IMR-90 (cell line): ENCODE measurements around the gene DOK1. TPM values are rescaled to one million over a fixed set of nuclear protein-coding genes. Genes with fewer than 3 reads are reported as not detected.

Source experiments
- ATAC-seq: fragments of 200-7000 bp; cut with Tn5 transposase; 2 replicates; pipeline ENCODE4 v1.9.1; 2020; ENCODE audit warnings: low read depth, mild to moderate bottlenecking, moderate library complexity
- BruUV-seq: library from RNA; stranded (reverse); fragments of 400-500 nt; replicated peaks from 2 replicates; lab custom pipeline; 2021; lab: Mats Ljungman, UMichigan
- CTCF ChIA-PET: fragments of 300-600 bp; formaldehyde crosslinking; extraction: SDS; loops from one replicate; lab custom pipeline; 2021; ENCODE audit warnings: antibody characterized with exemption; lab: Yijun Ruan, JAX
- POLR2A ChIA-PET: fragments of 300-600 bp; sonication (Branson Sonifier 250); formaldehyde crosslinking; loops from one replicate; lab custom pipeline; 2022; ENCODE audit warnings: antibody characterized with exemption; ENCODE audit not compliant: unreplicated experiment; lab: Charles Lee
- DNase-seq: peaks from one replicate; pipeline ENCODE4 v3.0.0; 2013
- H2AFZ ChIP-seq: replicated peaks from 2 replicates; pipeline ENCODE3; 2013; ENCODE audit warnings: low read length, mild to moderate bottlenecking; ENCODE audit not compliant: poor library complexity
- H2AK5ac ChIP-seq: 2 replicates; pipeline ENCODE4 v1.6.1; 2013; ENCODE audit warnings: low read depth, low read length, inconsistent platforms
- H2AK9ac ChIP-seq: replicated peaks from 2 replicates; pipeline ENCODE3; 2013; ENCODE audit warnings: mild to moderate bottlenecking, low read depth, low read length, moderate library complexity; ENCODE audit not compliant: poor library complexity
- H2BK120ac ChIP-seq: 2 replicates; pipeline ENCODE4 v1.6.1; 2013; ENCODE audit warnings: low read depth, low read length, inconsistent platforms
- H2BK15ac ChIP-seq: 3 replicates; pipeline ENCODE4 v1.6.1; 2013; ENCODE audit warnings: low read depth, low read length, inconsistent platforms
- H2BK20ac ChIP-seq: 2 replicates; pipeline ENCODE4 v1.6.1; 2013; ENCODE audit warnings: low read depth, mild to moderate bottlenecking, inconsistent platforms, low read length, moderate library complexity
- H2BK5ac ChIP-seq: 2 replicates; pipeline ENCODE4 v1.6.1; 2013; ENCODE audit warnings: mild to moderate bottlenecking, low read depth, low read length, inconsistent platforms; ENCODE audit not compliant: poor library complexity, severe bottlenecking
- H3K14ac ChIP-seq: replicated peaks from 2 replicates; pipeline ENCODE4 v1.6.1; 2013; ENCODE audit warnings: low read depth, low read length, inconsistent platforms
- H3K18ac ChIP-seq: 2 replicates; pipeline ENCODE4 v1.6.1; 2013; ENCODE audit warnings: low read depth, low read length, control low read depth
- H3K23ac ChIP-seq: 2 replicates; pipeline ENCODE4 v1.6.1; 2013; ENCODE audit warnings: low read depth, low read length, inconsistent platforms
- H3K27ac ChIP-seq: 2 replicates; pipeline ENCODE4 v1.5.1; 2013; ENCODE audit warnings: mild to moderate bottlenecking, control low read depth, low read length; ENCODE audit not compliant: insufficient read depth
- H3K27me3 ChIP-seq: 2 replicates; pipeline ENCODE4 v1.6.1; 2013; ENCODE audit warnings: low read length; ENCODE audit not compliant: control insufficient read depth, insufficient read depth
- H3K36me3 ChIP-seq: 2 replicates; pipeline ENCODE4 v1.6.1; 2013; ENCODE audit warnings: low read length, mixed read lengths; ENCODE audit not compliant: control insufficient read depth, insufficient read depth
- H3K4ac ChIP-seq: 2 replicates; pipeline ENCODE4 v1.6.1; 2013; ENCODE audit warnings: low read depth, low read length, inconsistent platforms
- H3K4me1 ChIP-seq: 2 replicates; pipeline ENCODE4 v1.6.1; 2013; ENCODE audit warnings: low read length, mixed read lengths; ENCODE audit not compliant: control insufficient read depth, insufficient read depth
- H3K4me2 ChIP-seq: 2 replicates; pipeline ENCODE4 v1.6.1; 2013; ENCODE audit warnings: low read depth, mild to moderate bottlenecking, control low read depth, low read length, moderate library complexity
- H3K4me3 ChIP-seq: 2 replicates; pipeline ENCODE4 v1.5.1; 2013; ENCODE audit warnings: low read depth, mild to moderate bottlenecking, control low read depth, low read length, moderate library complexity; ENCODE audit not compliant: insufficient read depth
- H3K56ac ChIP-seq: 2 replicates; pipeline ENCODE4 v1.6.1; 2013; ENCODE audit warnings: low read length, inconsistent platforms; ENCODE audit not compliant: insufficient read depth; ENCODE audit errors: extremely low read depth
- H3K79me1 ChIP-seq, 2 experiments: 2 replicates each; pipeline ENCODE4 v1.6.1; 2013; ENCODE audit warnings: low read length in 2 of 2, inconsistent platforms in 1 of 2, low read depth in 1 of 2
- H3K9ac ChIP-seq: 2 replicates; pipeline ENCODE4 v1.6.1; 2013; ENCODE audit warnings: low read depth, low read length, control low read depth
- H3K9me1 ChIP-seq: 2 replicates; pipeline ENCODE4 v1.6.1; 2013; ENCODE audit warnings: low read length, inconsistent platforms; ENCODE audit not compliant: insufficient read depth
- H3K9me3 ChIP-seq: 2 replicates; pipeline ENCODE4 v1.6.1; 2013; ENCODE audit warnings: low read length; ENCODE audit not compliant: control insufficient read depth, insufficient read depth
- H4K20me1 ChIP-seq: 2 replicates; pipeline ENCODE4 v1.6.1; 2013; ENCODE audit warnings: low read length, inconsistent platforms; ENCODE audit not compliant: insufficient read depth
- H4K5ac ChIP-seq: 2 replicates; pipeline ENCODE4 v1.6.1; 2013; ENCODE audit warnings: mild to moderate bottlenecking, low read depth, low read length, control low read depth
- H4K8ac ChIP-seq, 2 experiments: 2 replicates each; pipeline ENCODE4 v1.6.1; 2013; ENCODE audit warnings: low read depth in 2 of 2, low read length in 2 of 2, control low read depth in 1 of 2, inconsistent platforms in 1 of 2
- H4K91ac ChIP-seq: 2 replicates; pipeline ENCODE4 v1.6.1; 2013; ENCODE audit warnings: low read depth, low read length, inconsistent platforms; ENCODE audit not compliant: insufficient read depth
- CHD1 ChIP-seq: IDR thresholded peaks from 2 replicates; pipeline ENCODE4 v1.6.1; 2012; ENCODE audit warnings: low read depth, low read length, improper control_type of control experiment
- CTCF ChIP-seq: conservative IDR thresholded peaks from 2 replicates; pipeline ENCODE4 v1.5.1; 2012; ENCODE audit warnings: mild to moderate bottlenecking, low read depth, low read length, improper control_type of control experiment
- ELK1 ChIP-seq: fragments of 150-350 bp; IDR thresholded peaks from 2 replicates; pipeline ENCODE4 v1.6.1; 2016; ENCODE audit warnings: low read depth, mild to moderate bottlenecking, low read length, moderate library complexity, borderline replicate concordance
- FOS ChIP-seq: fragments of 150-350 bp; IDR thresholded peaks from 2 replicates; pipeline ENCODE4 v1.6.1; 2016; ENCODE audit warnings: low read depth, low read length
- MAFK ChIP-seq: IDR thresholded peaks from 2 replicates; pipeline ENCODE4 v1.6.1; 2012; ENCODE audit warnings: low read depth, low read length, improper control_type of control experiment
- MAZ ChIP-seq: IDR thresholded peaks from 2 replicates; pipeline ENCODE4 v1.6.1; 2012; ENCODE audit warnings: low read depth, mild to moderate bottlenecking, low read length, improper control_type of control experiment, moderate library complexity, borderline replicate concordance
- MXI1 ChIP-seq: IDR thresholded peaks from 2 replicates; pipeline ENCODE4 v1.6.1; 2012; ENCODE audit warnings: low read depth, mild to moderate bottlenecking, low read length, moderate library complexity, borderline replicate concordance
- NFE2L2 ChIP-seq: fragments of 150-350 bp; IDR thresholded peaks from 2 replicates; pipeline ENCODE4 v1.6.1; 2016; ENCODE audit warnings: low read depth, mild to moderate bottlenecking, low read length
- POLR2A ChIP-seq: IDR thresholded peaks from 2 replicates; pipeline ENCODE4 v1.6.1; 2012; ENCODE audit warnings: mild to moderate bottlenecking, low read depth, low read length
- RAD21 ChIP-seq: IDR thresholded peaks from 2 replicates; pipeline ENCODE4 v1.6.1; 2012; ENCODE audit warnings: low read length, improper control_type of control experiment
- RCOR1 ChIP-seq: IDR thresholded peaks from 2 replicates; pipeline ENCODE4 v1.6.1; 2012; ENCODE audit warnings: mild to moderate bottlenecking, low read length, improper control_type of control experiment; ENCODE audit not compliant: insufficient replicate concordance
- RFX5 ChIP-seq: IDR thresholded peaks from 2 replicates; pipeline ENCODE4 v1.8.0; 2012; ENCODE audit warnings: low read depth, mild to moderate bottlenecking, low read length, moderate library complexity
- SMC3 ChIP-seq: fragments of 150-350 bp; IDR thresholded peaks from 2 replicates; pipeline ENCODE4 v1.6.1; 2016; ENCODE audit warnings: low read depth, mild to moderate bottlenecking, antibody characterized with exemption, low read length, moderate library complexity
- USF2 ChIP-seq: fragments of 150-350 bp; IDR thresholded peaks from 2 replicates; pipeline ENCODE4 v1.6.1; 2017; ENCODE audit warnings: mild to moderate bottlenecking, antibody characterized with exemption, low read length, low read depth
- WGBS, 2 experiments: methylation state at CpG; one replicate each; pipeline versions ENCODE4 v1.1.5 to v1.1.7; 2013; ENCODE audit warnings: missing lambda C conversion rate in 2 of 2; ENCODE audit not compliant: insufficient read length in 1 of 2; ENCODE audit errors: extremely low coverage in 2 of 2; 5-methylcytosine and 5-hydroxymethylcytosine counted together
- dilution Hi-C: fragments of 300-500 bp; cut with HindIII; formaldehyde crosslinking; loops from one replicate; pipeline ENCODE4 v1.14.3; 2018; ENCODE audit warnings: low sequenced_read_pairs; ENCODE audit not compliant: unreplicated experiment
- in situ Hi-C: fragments of 300-500 bp; cut with MboI; formaldehyde crosslinking; loops from 3 replicates; pipeline ENCODE4 v1.14.3; 2019; ENCODE audit warnings: low sequenced_read_pairs, inconsistent platforms, mixed read lengths
- intact Hi-C: fragments of 100-400 bp; cut with micrococcal nuclease; formaldehyde crosslinking; loops from 2 replicates; pipeline ENCODE4 v1.10.0; 2022
- polyA plus RNA-seq, 3 experiments: library from polyadenylated mRNA; depleted of rRNA; stranded (reverse); fragments of >200 nt; gene quantifications; 2 replicates each; pipeline ENCODE4 v1.2.3, GENCODE V29; 2012; ENCODE audit warnings: low replicate concordance in 1 of 3
- total RNA-seq: library from RNA; depleted of rRNA; stranded (reverse); fragments of >200 nt; gene quantifications from 2 replicates; pipeline ENCODE4 v1.2.3, GENCODE V29; 2012

The DOK1 gene
- total and polyA plus RNA-seq, 2 of the 4 experiments (the other 2 are of a cell fraction): 15.4 to 17.6 TPM

- Histone ChIP-seq H3K9ac (0 out of 2 replicates have a peak overlapping the region, but pooled peaks have one; percentile 16), H3K4me3 (no peak overlapping the region), H3K27ac (peak overlapping the region; percentile 84), H3K56ac (peak overlapping the region; percentile 55), H4K5ac (peak overlapping the region; percentile 41), H3K14ac (peak overlapping the region; percentile 85), H3K79me1 (no peaks in the 10 kb centered on the region), H3K4me2 (peak overlapping the region; percentile 27), H4K20me1 (no peaks in the 10 kb centered on the region), H3K4ac (peak overlapping the region; percentile 91), H3K18ac (peak overlapping the region; percentile 84), H2BK15ac (peak overlapping the region; percentile 75), H4K91ac (peak overlapping the region; percentile 82), H3K36me3 (no peaks in the 10 kb centered on the region), H4K8ac (peak overlapping the region; percentile 45 to 81; a peak in 3 of 4 replicates), H2BK5ac (peak overlapping the region; percentile 98), H3K4me1 (peaks cover 21% of the 10 kb centered on the region), H2AFZ (peak overlapping the region; percentile 65), H3K23ac (peak overlapping the region; percentile 87), H2BK20ac (peak overlapping the region; percentile 85), H2AK9ac (no peak overlapping the region), H3K9me1 (peaks cover 22% of the 10 kb centered on the region; the same call in 1 of the 2 replicates), H3K27me3 (no peaks in the 10 kb centered on the region), H3K9me3 (no peaks in the 10 kb centered on the region), H2BK120ac (peak overlapping the region; percentile 90), H2AK5ac (peak overlapping the region; percentile 82)
- intact Hi-C loops: loop anchor here (2.0 to 5.0 kb wide), 2 partner anchors 48 to 324 kb away; partner anchors contain the start of genes AUP1 and HTRA2
- WGBS, 2 experiments: 86% methylated on average over 2 of the region's 7 CpGs; no CpG with 5 or more reads in 1 of the 2 experiments
- in situ Hi-C loops: loop anchor here (5.0 kb wide), 1 partner anchor 94 kb away; the partner anchor contains the start of genes CCDC142 and TTC31
- DNase-seq (peak; percentile 88), ATAC-seq (peak; percentile 72)
- BruUV-seq: no TSS peak
- ChIA-PET CTCF (interaction anchor here (0.9 to 1.1 kb wide), 4 partner anchors 8 to 94 kb away, joined by 3 to 4 read pairs (median 4); partner anchors contain the start of genes CCDC142 and TTC31), POLR2A (interaction anchor here (0.6 kb wide), 1 partner anchor 65 kb away, joined by 11 read pairs; no protein-coding TSS in a partner anchor)
- dilution Hi-C loops: no loop called here
- TF ChIP-seq POLR2A (no peak), CHD1 (no peak), CTCF (no peak), ELK1 (no peak), USF2 (no peak), MAFK (no peak), RAD21 (no peak), SMC3 (no peak), FOS (no peak), RCOR1 (no peak), MAZ (no peak; the same call in 1 of the 2 replicates), MXI1 (no peak), RFX5 (no peak), NFE2L2 (no peak)
Observed at GRCh38 chr2:74576211-74576862, 21.8 kb downstream of the DOK1 start.
